Natural killer cell (primary cell): ENCODE results near the gene CACNB4. TPM values are rescaled to one million over a fixed set of nuclear protein-coding genes. Genes with fewer than 3 reads are reported as not detected.

Experiments
- ATAC-seq, 3 donors: fragments of 150-1000 bp in 2 of 3; fragments of 200-7000 bp in 1 of 3; cut with Tn5 transposase; 1 replicate in 1 of 3; 2 replicates in 2 of 3; pipeline ENCODE4 v1.10.0; 2021; ENCODE audit warnings: mild to moderate bottlenecking in 2 of 3, moderate library complexity in 2 of 3
- DNase-seq, 2 donors: peaks; one replicate each; pipeline versions ENCODE4 v3.0.0 to v3.0.0-alpha.2; 2013 to 2021; ENCODE audit warnings: mixed read lengths in 1 of 2
- H3K27ac ChIP-seq: one replicate; pipeline ENCODE4 v1.5.1; 2013; ENCODE audit warnings: mild to moderate bottlenecking, low read length
- H3K27me3 ChIP-seq: one replicate; pipeline ENCODE4 v1.6.1; 2013; ENCODE audit warnings: low read length; ENCODE audit not compliant: control insufficient read depth, insufficient read depth
- H3K36me3 ChIP-seq: one replicate; pipeline ENCODE4 v1.6.1; 2013; ENCODE audit warnings: low read length; ENCODE audit not compliant: control insufficient read depth, insufficient read depth
- H3K4me1 ChIP-seq: one replicate; pipeline ENCODE4 v1.6.1; 2013; ENCODE audit warnings: low read length; ENCODE audit not compliant: control insufficient read depth, insufficient read depth
- H3K4me3 ChIP-seq: one replicate; pipeline ENCODE4 v1.5.1; 2013; ENCODE audit warnings: low read length
- H3K9me3 ChIP-seq: one replicate; pipeline ENCODE4 v1.6.1; 2013; ENCODE audit warnings: low read length; ENCODE audit not compliant: control insufficient read depth, insufficient read depth
- H3K27ac Mint-ChIP-seq, 2 donors: one replicate each; pipeline ENCODE4 v1.8.0; 2022; ENCODE audit warnings: mild to moderate bottlenecking in 2 of 2, mixed read lengths in 2 of 2, moderate library complexity in 1 of 2
- H3K27me3 Mint-ChIP-seq, 2 donors: one replicate each; pipeline ENCODE4 v1.8.0; 2022; ENCODE audit warnings: low read depth in 2 of 2, mixed read lengths in 2 of 2
- H3K36me3 Mint-ChIP-seq: one replicate; pipeline ENCODE4 v1.8.0; 2022; ENCODE audit warnings: mixed read lengths
- H3K4me1 Mint-ChIP-seq, 2 donors: one replicate each; pipeline ENCODE4 v1.8.0; 2022; ENCODE audit warnings: mixed read lengths in 2 of 2
- H3K4me3 Mint-ChIP-seq: one replicate; pipeline ENCODE4 v1.8.0; 2022; ENCODE audit warnings: mild to moderate bottlenecking, moderate library complexity, mixed read lengths
- H3K9me3 Mint-ChIP-seq, 2 donors: one replicate each; pipeline ENCODE4 v1.8.0; 2022; ENCODE audit warnings: mixed read lengths in 2 of 2
- WGBS: methylation state at CpG from one replicate; pipeline ENCODE4 v1.1.7; 2013; ENCODE audit warnings: missing lambda C conversion rate; ENCODE audit not compliant: insufficient coverage; 5-methylcytosine and 5-hydroxymethylcytosine counted together
- intact Hi-C: fragments of 100-400 bp; cut with micrococcal nuclease; formaldehyde crosslinking; loops from one replicate; pipeline ENCODE4 v1.14.2; 2022
- total RNA-seq, 4 donors: library from RNA; stranded (reverse); fragments of 120-200 nt in 1 of 4; gene quantifications; one replicate each; pipeline versions ENCODE4 v1.2.3 to v1.2.4, GENCODE V29; 2013 to 2022
- TF ChIP-seq, protein P1 (sequence below): fragments of 200-600 bp; IDR thresholded peaks from one replicate; pipeline ENCODE4 v1.8.0; 2022; ENCODE audit warnings: antibody characterized with exemption

CACNB4 gene
- total RNA-seq, 3 donors from 2014 or later (not counting 1 experiment from before 2014, with no cell fraction given), result 0.56 to 0.93 (median 0.73) TPM

- H3K9me3 ChIP-seq, result no peaks in the 10 kb centered on the region
- 92% methylated on average over 1 of the region's 1 CpG for WGBS
- H3K4me3 Mint-ChIP-seq, result no peak overlapping the region
- no peaks in the 10 kb centered on the region for H3K27me3 ChIP-seq
- H3K27ac ChIP-seq, result no peak overlapping the region
- no peaks in the 10 kb centered on the region for H3K9me3 Mint-ChIP-seq
- no peak overlapping the region for H3K4me3 ChIP-seq
- no peak overlapping the region for H3K27ac Mint-ChIP-seq
- H3K27me3 Mint-ChIP-seq, result peaks cover 0 to 2% of the 10 kb centered on the region in 2 donors
- intact Hi-C loops, result no loop called here
- TF ChIP-seq, protein P1, sequence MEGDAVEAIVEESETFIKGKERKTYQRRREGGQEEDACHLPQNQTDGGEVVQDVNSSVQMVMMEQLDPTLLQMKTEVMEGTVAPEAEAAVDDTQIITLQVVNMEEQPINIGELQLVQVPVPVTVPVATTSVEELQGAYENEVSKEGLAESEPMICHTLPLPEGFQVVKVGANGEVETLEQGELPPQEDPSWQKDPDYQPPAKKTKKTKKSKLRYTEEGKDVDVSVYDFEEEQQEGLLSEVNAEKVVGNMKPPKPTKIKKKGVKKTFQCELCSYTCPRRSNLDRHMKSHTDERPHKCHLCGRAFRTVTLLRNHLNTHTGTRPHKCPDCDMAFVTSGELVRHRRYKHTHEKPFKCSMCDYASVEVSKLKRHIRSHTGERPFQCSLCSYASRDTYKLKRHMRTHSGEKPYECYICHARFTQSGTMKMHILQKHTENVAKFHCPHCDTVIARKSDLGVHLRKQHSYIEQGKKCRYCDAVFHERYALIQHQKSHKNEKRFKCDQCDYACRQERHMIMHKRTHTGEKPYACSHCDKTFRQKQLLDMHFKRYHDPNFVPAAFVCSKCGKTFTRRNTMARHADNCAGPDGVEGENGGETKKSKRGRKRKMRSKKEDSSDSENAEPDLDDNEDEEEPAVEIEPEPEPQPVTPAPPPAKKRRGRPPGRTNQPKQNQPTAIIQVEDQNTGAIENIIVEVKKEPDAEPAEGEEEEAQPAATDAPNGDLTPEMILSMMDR, result no peak
- no peak for ATAC-seq
- no peaks in the 10 kb centered on the region for H3K4me1 ChIP-seq
- no peak for DNase-seq
- no peaks in the 10 kb centered on the region for H3K36me3 Mint-ChIP-seq
- no peaks in the 10 kb centered on the region for H3K36me3 ChIP-seq
- no peaks in the 10 kb centered on the region for H3K4me1 Mint-ChIP-seq
Observed at GRCh38 chr2:151981886-151982285, 117.0 kb downstream of the CACNB4 start.

DNA sequence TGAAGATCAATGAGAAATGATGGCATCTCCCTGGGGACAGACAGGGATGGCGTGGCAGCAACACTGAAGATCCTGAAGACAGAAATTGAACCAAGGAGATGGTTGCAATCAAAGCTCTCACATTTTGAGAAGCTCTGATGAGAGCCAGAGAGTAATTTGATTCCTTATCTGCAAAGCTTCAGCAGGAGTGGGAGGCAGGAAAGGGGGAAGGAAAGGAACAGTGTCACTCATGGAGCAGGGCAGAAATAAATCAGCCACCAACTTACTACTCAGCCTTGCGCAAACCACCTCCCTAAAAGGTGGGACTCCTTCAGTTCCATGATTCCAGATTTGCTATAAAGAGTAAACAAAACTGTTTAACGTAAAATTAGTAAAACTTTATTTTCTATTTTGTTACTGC lies 119.2 kb downstream of the CACNB4 start:
- Mint-ChIP-seq H3K9me3 (no peaks in the 10 kb centered on the region), H3K36me3 (no peaks in the 10 kb centered on the region), H3K4me1 (no peaks in the 10 kb centered on the region), H3K27ac (no peak overlapping the region), H3K27me3 (peaks cover 0 to 3% of the 10 kb centered on the region in 2 donors), H3K4me3 (no peak overlapping the region)
- intact Hi-C loops, result no loop called here
- H3K4me1 ChIP-seq, result no peaks in the 10 kb centered on the region
- no peaks in the 10 kb centered on the region for H3K27me3 ChIP-seq
- no peak for ATAC-seq
- TF ChIP-seq, protein P1, result no peak
- DNase-seq, result no peak
- H3K9me3 ChIP-seq, result no peaks in the 10 kb centered on the region
- no peak overlapping the region for H3K27ac ChIP-seq
- no peak overlapping the region for H3K4me3 ChIP-seq
- H3K36me3 ChIP-seq, result no peaks in the 10 kb centered on the region
- WGBS, result 81% methylated on average over 1 of the region's 3 CpGs

- H3K9me3 Mint-ChIP-seq, result no peaks in the 10 kb centered on the region
- H3K36me3 Mint-ChIP-seq, result no peaks in the 10 kb centered on the region
- ATAC-seq, result no peak
- H3K27me3 ChIP-seq, result no peaks in the 10 kb centered on the region
- no peaks in the 10 kb centered on the region for H3K9me3 ChIP-seq
- H3K36me3 ChIP-seq, result no peaks in the 10 kb centered on the region
- TF ChIP-seq, protein P1, result no peak
- peaks cover 0 to 2% of the 10 kb centered on the region in 2 donors for H3K27me3 Mint-ChIP-seq
- H3K27ac Mint-ChIP-seq, result no peak overlapping the region
- intact Hi-C loops, result no loop called here
- no peak for DNase-seq
- no peak overlapping the region for H3K4me3 ChIP-seq
- H3K4me1 ChIP-seq, result no peaks in the 10 kb centered on the region
- no peak overlapping the region for H3K27ac ChIP-seq
- H3K4me3 Mint-ChIP-seq, result no peak overlapping the region
- peaks cover 0 to 3% of the 10 kb centered on the region in 2 donors for H3K4me1 Mint-ChIP-seq
- 92% methylated on average over 7 of the region's 7 CpGs for WGBS
Observed at GRCh38 chr2:151978709-151979108, 120.1 kb downstream of the CACNB4 start.

DNA sequence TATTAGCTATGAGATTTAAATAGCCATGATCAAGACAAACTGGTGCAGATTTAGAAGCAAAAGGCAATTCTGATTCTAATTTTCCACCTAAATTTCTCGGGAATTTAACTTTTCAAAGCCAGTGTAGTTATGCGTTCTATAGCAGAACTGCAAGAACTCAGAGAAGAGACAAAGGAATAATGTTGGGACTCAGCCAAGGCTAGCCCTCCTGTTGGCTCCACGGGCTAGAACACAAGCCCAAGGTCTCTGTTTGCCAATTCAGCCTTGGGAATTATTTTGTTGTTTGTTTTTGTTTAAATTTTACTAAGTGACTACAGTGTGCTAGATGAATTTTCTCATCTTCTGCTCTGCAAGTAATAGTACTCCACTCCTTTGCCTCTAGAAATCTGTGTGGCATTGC lies 121.2 kb downstream of the CACNB4 start:
- no peaks in the 10 kb centered on the region for H3K9me3 ChIP-seq
- H3K4me1 ChIP-seq, result no peaks in the 10 kb centered on the region
- WGBS, result 97% methylated on average over 3 of the region's 3 CpGs
- intact Hi-C loops, result no loop called here
- no peak overlapping the region for H3K4me3 Mint-ChIP-seq
- DNase-seq (no peak), ATAC-seq (no peak)
- no peaks in the 10 kb centered on the region for H3K36me3 Mint-ChIP-seq
- no peak overlapping the region for H3K27ac Mint-ChIP-seq
- H3K9me3 Mint-ChIP-seq, result no peaks in the 10 kb centered on the region
- no peak overlapping the region for H3K4me3 ChIP-seq
- H3K4me1 Mint-ChIP-seq, result peaks cover 0 to 4% of the 10 kb centered on the region in 2 donors
- no peaks in the 10 kb centered on the region for H3K27me3 ChIP-seq
- peaks cover 0 to 2% of the 10 kb centered on the region in 2 donors for H3K27me3 Mint-ChIP-seq
- TF ChIP-seq, protein P1, result no peak
- no peaks in the 10 kb centered on the region for H3K36me3 ChIP-seq
- no peak overlapping the region for H3K27ac ChIP-seq
